SJCRH30 (cell line): ENCODE measurements around the gene BRMS1. TPM values are rescaled to one million over a fixed set of nuclear protein-coding genes. Genes with fewer than 3 reads are reported as not detected.

Experiments used
- DNase-seq, 2 experiments: peaks; one replicate each; pipeline ENCODE4 v3.0.0-alpha.2; 2015 to 2020
- H3K27ac ChIP-seq: fragments of 250-450 bp; sonication (Bioruptor Pico); 2 replicates; pipeline ENCODE4 v1.5.1; 2020; ENCODE audit warnings: mild to moderate bottlenecking, moderate library complexity
- H3K27me3 ChIP-seq: fragments of 250-450 bp; sonication (Bioruptor Pico); 2 replicates; pipeline ENCODE4 v1.5.1; 2020; ENCODE audit warnings: mild to moderate bottlenecking, moderate library complexity
- H3K36me3 ChIP-seq: fragments of 250-450 bp; sonication (Bioruptor Pico); 2 replicates; pipeline ENCODE4 v1.5.1; 2020; ENCODE audit warnings: mild to moderate bottlenecking, moderate library complexity
- H3K4me1 ChIP-seq: fragments of 250-450 bp; sonication (Bioruptor Pico); 2 replicates; pipeline ENCODE4 v1.5.1; 2020; ENCODE audit warnings: mild to moderate bottlenecking, moderate library complexity
- H3K4me3 ChIP-seq: fragments of 250-450 bp; sonication (Bioruptor Pico); 2 replicates; pipeline ENCODE4 v1.5.1; 2020; ENCODE audit warnings: mild to moderate bottlenecking, moderate library complexity
- H3K9me3 ChIP-seq: fragments of 250-450 bp; sonication (Bioruptor Pico); replicated peaks from 2 replicates; pipeline ENCODE4 v1.5.1; 2020; ENCODE audit warnings: mild to moderate bottlenecking, moderate library complexity
- total RNA-seq: library from RNA; depleted of rRNA; stranded (reverse); fragments of >200 nt; shearing (Covaris generic); gene quantifications from 2 replicates; pipeline ENCODE4 v1.2.3, GENCODE V29; 2014

BRMS1 gene
- total RNA-seq, 1 experiment from 2014 or later: 40.5 TPM

DNA sequence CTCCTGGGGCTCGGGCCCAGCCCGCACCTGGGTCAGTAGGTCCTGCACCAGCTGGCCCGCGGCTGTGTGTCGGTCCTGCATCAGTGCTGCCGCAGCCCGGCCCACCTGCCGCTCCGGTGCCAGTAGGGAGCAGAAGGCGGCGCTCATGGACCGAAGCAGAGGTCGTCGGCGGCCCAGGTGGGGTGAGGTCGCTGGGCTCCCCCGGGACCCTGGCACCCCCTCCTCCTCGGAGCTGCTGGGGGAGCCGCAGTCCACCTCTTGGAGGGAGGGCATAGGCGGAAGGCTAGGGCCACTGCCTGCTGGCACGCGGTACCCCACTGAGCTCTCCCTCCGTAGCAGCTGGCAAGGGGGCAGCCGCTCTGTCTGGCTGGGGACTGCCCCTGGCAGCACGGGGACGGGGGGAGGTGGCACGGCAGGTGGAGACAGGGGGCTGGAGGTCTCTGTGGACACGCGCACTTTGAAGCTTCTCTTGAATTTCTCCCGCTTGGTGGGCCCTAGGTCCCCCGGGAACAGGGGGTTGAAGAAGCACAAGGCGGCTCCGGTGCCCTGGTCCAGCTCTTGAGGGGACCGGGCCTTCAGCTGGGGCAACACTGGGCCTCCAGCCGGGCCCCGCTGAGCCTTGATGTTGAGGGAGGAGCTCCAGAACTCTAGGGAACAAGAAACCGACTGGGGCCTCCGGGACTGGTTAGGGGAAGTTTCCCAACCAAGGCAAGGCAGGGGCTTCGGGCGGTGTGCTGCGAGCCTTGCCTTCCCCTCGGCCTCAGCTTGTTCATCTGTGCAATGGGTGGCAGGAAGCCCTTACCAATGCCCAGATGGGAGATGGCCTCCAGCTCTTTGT is 10.1 kb downstream of the BRMS1 start:
- peaks cover 15% of the 10 kb centered on the region for H3K4me1 ChIP-seq
- peak overlapping the region; percentile 55; the same call in 1 of the 2 replicates for H3K4me3 ChIP-seq
- H3K9me3 ChIP-seq: no peaks in the 10 kb centered on the region
- H3K27ac ChIP-seq: no peak overlapping the region
- no peak for DNase-seq
- no peaks in the 10 kb centered on the region for H3K36me3 ChIP-seq
- no peaks in the 10 kb centered on the region for H3K27me3 ChIP-seq

DNA sequence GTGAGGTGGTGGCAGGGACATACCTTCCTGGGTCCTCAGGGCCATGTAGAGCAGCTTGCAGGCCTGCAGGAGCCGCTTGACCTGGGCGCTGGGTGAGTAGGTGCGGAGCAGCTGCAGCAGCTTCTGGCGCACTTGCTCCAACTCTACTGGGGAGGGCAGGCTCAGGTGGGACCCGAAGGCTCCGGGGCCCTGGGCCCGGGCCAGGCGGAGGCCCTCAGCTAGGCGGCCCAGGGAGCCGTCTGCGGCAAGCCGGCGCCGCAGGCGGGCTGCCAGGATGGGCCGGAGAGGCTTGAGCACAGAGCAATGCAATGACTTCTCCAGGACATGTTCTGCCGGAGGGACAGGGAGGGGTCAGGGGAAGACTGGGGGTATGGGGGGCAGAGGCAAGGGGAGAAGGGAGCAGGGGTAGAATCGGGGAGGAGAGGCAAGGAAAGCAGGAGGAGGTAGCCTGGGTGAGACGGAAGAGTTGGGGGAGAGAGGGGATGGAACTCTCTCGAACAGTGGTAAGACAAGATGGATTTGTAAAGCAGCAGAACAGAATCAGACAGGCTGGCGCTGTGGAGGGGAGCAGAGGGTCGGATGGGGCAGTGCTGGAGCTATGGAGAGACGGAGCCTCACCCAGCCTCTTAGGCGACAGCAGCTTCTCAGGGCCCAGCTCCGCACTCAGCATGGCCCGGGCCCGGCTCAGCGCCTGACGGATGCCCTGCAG is 10.9 kb downstream of the BRMS1 start:
- H3K4me3 ChIP-seq: no peak overlapping the region
- no peaks in the 10 kb centered on the region for H3K27me3 ChIP-seq
- H3K9me3 ChIP-seq: no peaks in the 10 kb centered on the region
- peaks cover 15% of the 10 kb centered on the region for H3K4me1 ChIP-seq
- no peak overlapping the region for H3K27ac ChIP-seq
- no peaks in the 10 kb centered on the region for H3K36me3 ChIP-seq
- DNase-seq: no peak

DNA sequence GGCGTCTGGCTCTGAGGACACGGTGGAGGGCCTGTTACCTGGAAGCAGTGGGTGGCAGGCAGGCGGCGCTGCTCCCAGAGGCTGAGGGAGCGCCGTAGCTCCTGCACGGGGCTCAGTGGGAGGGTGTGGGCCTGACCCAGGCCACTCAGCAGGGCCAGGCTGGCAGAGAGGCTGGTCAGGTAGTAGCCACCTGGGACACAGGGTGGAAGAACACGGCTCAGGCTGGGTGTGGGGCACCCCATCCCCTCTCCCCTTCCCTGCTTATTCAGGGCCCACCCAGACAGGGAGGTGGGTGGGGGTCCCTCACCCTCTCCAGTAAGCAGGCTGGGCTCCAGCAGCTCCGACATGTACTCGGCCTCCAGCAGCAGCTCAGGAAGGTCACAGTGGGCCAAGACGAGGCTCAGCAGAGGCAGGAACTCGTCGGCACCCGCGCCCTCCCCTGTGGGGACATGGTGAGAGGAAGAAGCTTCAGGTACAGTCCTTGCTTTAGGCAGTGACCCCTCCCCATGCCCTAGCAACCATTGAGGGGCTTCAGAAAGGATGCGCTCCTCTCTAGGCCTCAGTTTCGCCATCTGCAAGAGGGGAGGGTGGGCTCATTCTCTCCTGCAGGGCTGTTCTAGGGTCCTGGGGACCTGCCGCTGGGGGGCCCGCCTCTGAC is 11.6 kb downstream of the BRMS1 start:
- Histone ChIP-seq H3K9me3 (no peaks in the 10 kb centered on the region), H3K36me3 (no peaks in the 10 kb centered on the region), H3K4me1 (peaks cover 15% of the 10 kb centered on the region), H3K27me3 (no peaks in the 10 kb centered on the region), H3K27ac (no peak overlapping the region), H3K4me3 (no peak overlapping the region)
- no peak for DNase-seq

DNA sequence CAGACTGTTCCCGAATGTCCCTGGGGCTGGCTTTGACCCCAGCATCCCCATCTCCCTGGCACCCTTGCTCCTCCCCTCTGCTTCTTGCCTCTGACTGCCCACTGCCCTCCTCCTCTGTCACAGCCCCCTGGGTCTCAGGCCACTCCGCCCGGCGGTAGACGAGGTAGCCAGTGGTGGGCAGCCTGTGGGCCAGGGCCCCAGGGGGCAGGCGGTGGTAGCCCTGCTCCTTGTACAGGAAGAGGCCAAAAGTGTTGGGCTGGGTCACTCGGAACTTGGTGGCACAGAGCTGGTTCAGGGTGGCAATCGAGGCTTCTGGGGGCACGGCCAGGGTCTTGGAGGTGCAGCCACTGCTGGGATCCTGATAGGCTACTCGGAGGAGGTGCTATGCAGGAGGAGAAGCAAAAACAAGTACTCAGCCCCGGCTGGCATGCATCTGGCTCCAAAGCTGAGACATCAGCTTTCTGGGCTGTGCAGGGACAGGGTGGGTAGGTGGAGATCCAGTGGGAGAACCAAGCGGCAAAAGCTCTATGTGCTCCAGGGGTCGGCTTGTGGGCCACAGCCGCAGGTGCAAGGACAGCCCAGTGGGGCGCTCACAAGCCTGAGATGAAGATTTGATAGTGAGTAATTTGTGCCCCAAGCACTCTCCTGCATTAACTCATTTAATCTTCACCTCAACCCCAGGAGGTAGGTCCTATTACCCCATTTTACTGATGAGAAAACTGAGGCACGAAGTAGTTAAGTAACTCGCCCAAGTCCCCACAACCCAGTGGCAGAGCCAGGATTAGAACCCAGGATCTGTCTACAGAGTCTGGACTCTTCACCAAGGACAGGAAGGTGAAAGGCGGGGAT is 12.3 kb downstream of the BRMS1 start:
- Histone ChIP-seq H3K4me3 (no peak overlapping the region), H3K27ac (no peak overlapping the region), H3K27me3 (no peaks in the 10 kb centered on the region), H3K9me3 (no peaks in the 10 kb centered on the region), H3K36me3 (no peaks in the 10 kb centered on the region), H3K4me1 (peaks cover 14% of the 10 kb centered on the region)
- DNase-seq: no peak

DNA sequence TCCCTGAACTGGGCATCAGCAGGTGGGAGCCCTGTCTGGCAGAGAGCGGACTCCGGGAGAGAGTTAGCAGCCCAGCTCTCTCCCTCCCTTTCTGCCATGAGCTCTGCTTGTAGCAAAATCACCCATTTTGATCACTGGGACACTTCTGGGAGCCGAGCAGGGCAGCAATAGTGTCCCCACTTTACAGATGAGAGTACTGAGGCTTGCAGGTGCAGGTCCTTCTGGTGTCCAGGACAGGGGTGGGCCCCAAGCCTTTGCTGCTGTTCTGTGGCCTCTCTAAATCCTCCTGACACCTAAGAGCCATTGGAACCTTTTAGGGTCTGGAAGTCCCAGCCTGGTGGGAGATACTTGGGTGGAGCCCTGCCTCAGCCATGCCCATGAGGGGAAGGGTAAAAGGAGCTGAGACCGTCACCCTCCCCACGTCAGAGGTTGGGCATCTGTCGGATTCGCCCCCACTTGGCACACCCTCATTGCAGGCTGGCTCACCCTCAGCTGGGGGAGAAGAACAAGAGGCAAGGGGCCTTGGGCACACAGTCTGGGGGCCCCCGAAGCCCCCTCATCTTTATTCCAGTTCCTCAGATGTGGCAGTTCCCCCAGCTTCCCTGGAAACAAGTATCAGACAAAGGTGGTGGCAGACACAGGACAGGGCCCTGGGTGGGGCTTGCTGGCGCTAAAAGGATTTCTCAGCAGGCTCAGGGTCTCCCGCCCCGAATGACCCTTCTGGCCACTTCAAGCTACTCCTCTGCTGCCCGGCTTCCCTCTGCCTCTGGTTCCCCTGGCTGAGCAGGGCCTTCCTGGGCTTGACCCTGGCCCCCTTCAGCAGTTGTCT is 13.1 kb downstream of the BRMS1 start:
- no peaks in the 10 kb centered on the region for H3K36me3 ChIP-seq
- peaks cover 10% of the 10 kb centered on the region for H3K4me1 ChIP-seq
- H3K4me3 ChIP-seq: no peak overlapping the region
- H3K27ac ChIP-seq: no peak overlapping the region
- no peak for DNase-seq
- no peaks in the 10 kb centered on the region for H3K27me3 ChIP-seq
- no peaks in the 10 kb centered on the region for H3K9me3 ChIP-seq

DNA sequence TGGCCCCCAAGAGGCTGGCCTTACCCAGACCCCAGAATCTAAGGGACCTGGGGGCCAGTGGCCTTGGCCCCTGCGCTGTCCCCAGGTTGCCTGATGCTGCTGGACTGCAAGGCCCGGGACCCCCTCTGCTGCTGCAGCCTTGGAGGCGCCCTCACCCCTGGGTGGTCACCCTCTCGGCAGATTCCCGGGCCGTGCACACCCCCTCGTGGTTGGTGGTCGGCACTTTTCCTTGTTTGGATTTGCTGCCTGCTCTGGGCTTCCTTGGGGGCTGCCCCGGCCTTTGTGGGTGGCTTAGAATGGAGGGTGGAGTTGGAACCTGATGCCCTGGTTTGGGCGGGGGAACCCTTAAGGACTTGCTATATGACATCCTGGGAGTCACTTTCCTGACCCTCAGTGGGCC is 14.0 kb downstream of the BRMS1 start:
- peak in 1 of 2 experiments; percentile 26 for DNase-seq
- no peak overlapping the region for H3K27ac ChIP-seq
- H3K36me3 ChIP-seq: no peaks in the 10 kb centered on the region
- peaks cover 7% of the 10 kb centered on the region; the same call in 1 of the 2 replicates for H3K4me1 ChIP-seq
- H3K9me3 ChIP-seq: no peaks in the 10 kb centered on the region
- no peak overlapping the region for H3K4me3 ChIP-seq
- H3K27me3 ChIP-seq: no peaks in the 10 kb centered on the region

DNA sequence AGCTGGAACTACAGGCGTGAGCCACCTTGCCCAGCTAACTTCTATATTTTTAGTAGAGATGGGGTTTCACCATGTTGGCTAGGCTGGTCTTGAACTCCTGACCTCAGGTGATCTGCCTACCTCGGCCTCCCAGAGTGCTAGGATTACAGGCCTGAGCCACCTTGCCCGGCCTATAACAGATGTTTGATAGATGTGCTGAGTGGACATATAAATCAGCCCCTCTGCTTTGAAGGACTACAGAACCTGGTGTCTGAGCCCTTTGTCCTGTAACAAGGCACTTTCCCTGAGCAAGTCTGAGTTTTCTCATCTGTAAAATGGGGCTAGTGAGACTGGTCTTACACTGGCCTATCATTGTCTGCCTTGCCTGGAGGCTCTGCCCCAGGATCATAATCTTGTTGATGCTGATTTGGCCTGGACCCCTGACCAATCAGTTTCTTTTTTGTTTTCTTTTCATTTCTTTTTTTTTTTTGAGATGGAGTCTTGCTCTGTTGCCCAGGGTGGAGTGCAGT is 15.7 kb downstream of the BRMS1 start:
- Histone ChIP-seq H3K36me3 (no peaks in the 10 kb centered on the region), H3K9me3 (no peaks in the 10 kb centered on the region), H3K4me3 (no peak overlapping the region), H3K27me3 (no peaks in the 10 kb centered on the region), H3K27ac (no peak overlapping the region), H3K4me1 (peaks cover 7% of the 10 kb centered on the region; the same call in 1 of the 2 replicates)
- no peak for DNase-seq

DNA sequence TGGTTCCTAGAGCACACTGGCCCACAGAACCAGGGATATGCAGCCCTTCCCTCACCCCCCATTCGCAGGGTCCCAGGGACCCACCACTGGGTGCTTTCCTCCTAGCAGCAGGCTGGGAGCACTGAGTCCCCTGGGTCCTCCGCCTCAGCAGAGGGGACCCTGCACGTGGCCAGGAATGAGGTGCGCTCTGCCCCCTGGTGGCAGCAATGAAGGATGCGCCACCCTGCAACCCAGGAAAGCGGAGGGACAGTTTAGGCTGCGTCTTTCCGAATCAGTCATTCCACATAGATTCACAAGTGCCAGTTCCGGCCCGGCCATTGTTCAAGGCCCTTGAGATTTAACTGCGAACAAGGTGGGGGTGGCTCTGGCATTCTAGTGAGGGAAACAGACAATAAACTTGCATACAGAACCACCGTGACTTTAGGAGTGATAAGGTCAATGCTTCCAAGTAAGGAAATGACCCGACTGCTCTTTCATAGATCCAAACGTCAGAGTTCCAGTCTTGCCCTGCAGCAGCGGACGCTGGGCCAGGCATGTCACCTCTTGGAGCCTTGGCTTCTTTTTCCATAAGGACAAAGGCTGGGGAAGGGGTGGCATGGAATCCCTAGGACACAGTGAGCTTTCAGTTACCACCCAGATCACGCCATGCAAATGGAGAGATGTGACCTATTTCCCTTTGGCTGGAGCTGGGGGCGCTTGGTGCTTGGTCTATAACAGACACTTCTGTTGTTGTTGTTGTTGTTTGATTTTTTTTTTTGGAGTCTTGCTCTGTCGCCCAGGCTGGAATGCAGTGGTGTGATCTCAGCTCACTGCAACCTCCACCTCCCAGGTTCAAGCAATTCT is 16.4 kb downstream of the BRMS1 start:
- DNase-seq: peak; percentile 70 to 81
- H3K27ac ChIP-seq: no peak overlapping the region
- H3K4me1 ChIP-seq: peaks cover 7% of the 10 kb centered on the region; the same call in 1 of the 2 replicates

DNA sequence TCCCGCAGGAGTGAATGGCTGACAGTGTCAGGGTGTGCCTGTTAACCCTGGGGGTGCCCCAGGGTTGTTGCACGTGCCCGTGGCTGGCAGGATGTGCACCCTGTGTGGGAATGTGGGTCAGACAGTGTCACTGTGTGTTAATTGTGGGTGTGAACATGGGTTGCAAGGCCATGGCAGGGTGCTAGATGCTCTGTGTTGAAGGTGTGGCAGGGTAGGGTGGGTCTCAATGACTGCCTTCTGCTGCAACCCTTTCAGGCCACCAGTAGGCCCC is 16.9 kb downstream of the BRMS1 start:
- Histone ChIP-seq H3K4me1 (peaks cover 7% of the 10 kb centered on the region; the same call in 1 of the 2 replicates), H3K27me3 (no peaks in the 10 kb centered on the region), H3K4me3 (no peak overlapping the region), H3K27ac (no peak overlapping the region), H3K9me3 (no peaks in the 10 kb centered on the region), H3K36me3 (no peaks in the 10 kb centered on the region)
- DNase-seq: no peak

More for the DNA sequence above, 16.4 kb downstream of the BRMS1 start:
- Histone ChIP-seq H3K4me3 (no peak overlapping the region), H3K27me3 (no peaks in the 10 kb centered on the region), H3K9me3 (no peaks in the 10 kb centered on the region), H3K36me3 (no peaks in the 10 kb centered on the region)

DNA sequence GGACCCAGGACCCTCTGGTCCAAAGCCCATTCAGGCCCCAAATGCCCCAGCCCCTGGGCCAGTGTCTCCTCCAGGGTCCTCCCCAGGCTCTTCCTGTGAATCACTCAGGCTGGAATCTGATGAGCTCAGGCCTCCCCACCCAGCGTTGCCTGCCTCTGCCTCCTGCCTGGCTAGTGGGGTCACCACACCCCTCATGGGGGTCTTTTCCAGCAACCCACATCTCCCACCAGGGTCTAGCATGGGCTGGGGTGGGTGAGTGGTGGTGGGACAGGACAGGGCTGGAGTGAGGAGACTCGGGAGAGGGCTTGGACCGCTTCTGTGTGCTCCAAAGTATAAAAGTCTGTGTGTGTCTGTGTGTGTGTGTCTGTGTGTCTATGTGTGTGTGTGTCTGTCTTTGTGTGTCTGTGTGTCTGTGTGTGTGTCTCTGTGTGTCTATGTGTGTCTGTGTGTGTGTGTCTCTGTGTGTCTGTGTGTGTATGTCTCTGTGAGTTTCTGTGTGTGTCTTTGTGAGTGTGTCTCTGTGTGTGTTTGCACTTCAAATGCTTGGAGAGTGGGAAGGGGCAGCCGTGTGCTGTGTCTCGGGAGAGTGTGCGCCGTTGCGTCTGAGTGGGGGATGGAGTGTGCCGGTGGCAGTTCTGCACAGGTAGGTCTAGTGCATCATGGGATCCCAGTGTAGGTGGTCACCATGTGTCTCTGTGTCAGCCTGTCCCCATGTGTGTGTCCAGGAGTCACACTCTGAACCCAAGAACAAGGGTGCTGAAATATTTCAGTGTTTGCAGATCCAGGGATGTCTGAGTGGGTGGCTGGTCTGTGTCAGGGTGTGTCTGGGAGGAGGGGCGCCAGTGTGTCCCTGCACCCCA is 17.5 kb downstream of the BRMS1 start:
- Histone ChIP-seq H3K27me3 (no peaks in the 10 kb centered on the region), H3K4me3 (no peak overlapping the region), H3K36me3 (no peaks in the 10 kb centered on the region), H3K9me3 (no peaks in the 10 kb centered on the region), H3K4me1 (peaks cover 7% of the 10 kb centered on the region; the same call in 1 of the 2 replicates), H3K27ac (no peak overlapping the region; the same call in 1 of the 2 replicates)
- DNase-seq: no peak

DNA sequence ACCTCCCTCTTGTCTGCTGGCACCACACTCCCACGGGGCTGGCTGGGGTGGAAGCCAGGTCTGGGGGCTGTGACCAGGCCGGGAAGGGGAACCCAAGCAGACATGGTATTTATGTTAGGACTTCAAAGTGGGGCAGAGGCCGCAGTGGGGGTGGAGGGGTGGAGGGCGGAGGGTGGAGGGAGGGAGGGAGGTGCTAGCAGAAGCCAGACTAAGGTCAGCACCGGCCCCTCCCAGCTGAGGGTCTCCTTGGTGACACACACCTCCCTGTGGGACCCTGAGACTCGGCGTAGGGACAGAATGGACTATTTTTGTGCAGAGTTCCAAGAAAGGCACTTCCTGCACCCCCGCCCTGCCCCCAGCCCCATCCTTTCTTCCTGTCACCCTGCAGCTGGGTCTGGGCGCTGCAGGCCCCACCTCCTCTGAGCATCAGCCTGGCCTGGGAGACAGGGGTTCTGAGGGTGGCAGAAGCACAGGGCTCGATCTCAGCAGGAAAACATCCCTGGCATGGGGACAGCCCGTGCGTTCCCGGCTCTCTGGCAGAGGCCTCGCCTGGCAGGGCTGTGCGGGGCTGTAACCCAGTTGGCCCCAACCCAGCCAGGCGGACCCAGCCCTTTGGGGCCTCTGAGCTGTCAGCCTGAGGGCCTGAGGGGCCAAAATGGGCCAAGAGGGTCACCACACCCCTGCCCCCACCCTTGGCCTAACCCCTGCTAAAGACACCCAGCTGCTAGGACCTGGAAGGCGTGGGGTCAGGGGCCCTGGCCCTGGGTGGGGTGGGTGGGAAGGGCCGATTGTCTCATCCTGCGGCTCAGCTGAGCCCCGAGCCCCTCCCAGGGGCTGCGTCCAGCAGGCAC is 18.4 kb downstream of the BRMS1 start:
- H3K27ac ChIP-seq: no peak overlapping the region; the same call in 1 of the 2 replicates
- no peaks in the 10 kb centered on the region for H3K27me3 ChIP-seq
- no peaks in the 10 kb centered on the region for H3K36me3 ChIP-seq
- no peak overlapping the region for H3K4me3 ChIP-seq
- peaks cover 7% of the 10 kb centered on the region; the same call in 1 of the 2 replicates for H3K4me1 ChIP-seq
- no peak for DNase-seq
- no peaks in the 10 kb centered on the region for H3K9me3 ChIP-seq
